HFF-Myc (cell line): Measurements from ENCODE around the gene PCDHA5.
A peak's percentile ranks its signal among the peaks of the same experiment; 100 is the strongest.
"Not testable (repeated sequence)": the region's sequence is repeated elsewhere in the genome, so short reads cannot be mapped to it uniquely, and the experiment has no call there.

Experiments used
- DNase-seq: peaks from one replicate; pipeline ENCODE4 v3.0.0-alpha.2; 2011; ENCODE audit warnings: low read depth; ENCODE audit errors: extremely low read depth
- H3K4me3 ChIP-seq: replicated peaks from 2 replicates; pipeline ENCODE4 v1.5.1; 2011; ENCODE audit warnings: low read depth, mild to moderate bottlenecking, control low read depth, low read length
- CTCF ChIP-seq: IDR thresholded peaks from 2 replicates; pipeline ENCODE4 v1.5.1; 2012; ENCODE audit warnings: mild to moderate bottlenecking, low read depth, low read length, control low read depth; ENCODE audit errors: missing control alignments

The PCDHA5 gene

GRCh38 chr5:140795259-140795641 is 26.2 kb upstream of the PCDHA5 start:
- H3K4me3 ChIP-seq = no peak overlapping the region
- no peak for DNase-seq
- TF ChIP-seq CTCF = no peak

GRCh38 chr5:140796072-140796717 is 25.2 kb upstream of the PCDHA5 start:
- not testable (repeated sequence) for H3K4me3 ChIP-seq, DNase-seq

- DNase-seq = no peak
- H3K4me3 ChIP-seq = no peak overlapping the region
- no peak for TF ChIP-seq CTCF
Measured at GRCh38 chr5:140796718-140797095, 24.7 kb upstream of the PCDHA5 start.

- peak; percentile 2 for DNase-seq
- no peak for TF ChIP-seq CTCF
- H3K4me3 ChIP-seq = no peak within 1 kb of the TSS
Measured at GRCh38 chr5:140800816-140801493, 20.5 kb upstream of the PCDHA5 start, which contains the start of gene PCDHA3. Gene PCDHA3 (plus strand): TSS chr5:140801057.

GRCh38 chr5:140801494-140801841 is 19.9 kb upstream of the PCDHA5 start:
- H3K4me3 ChIP-seq = no peak overlapping the region
- peak; percentile 27 for TF ChIP-seq CTCF
- DNase-seq = no peak

- H3K4me3 ChIP-seq, DNase-seq: not testable (repeated sequence)
Measured at GRCh38 chr5:140802381-140802780, 19.0 kb upstream of the PCDHA5 start.

GRCh38 chr5:140802781-140803271 is 18.6 kb upstream of the PCDHA5 start:
- DNase-seq = no peak
- no peak for TF ChIP-seq CTCF
- no peak overlapping the region for H3K4me3 ChIP-seq
